LHCN-M2 (cell line): ENCODE data around the gene PICK1. TPM values are rescaled to one million over a fixed set of nuclear protein-coding genes. Genes with fewer than 3 reads are reported as not detected.
A peak's percentile ranks its signal among the peaks of the same experiment; 100 is the strongest.

Experiments used
- DNase-seq: peaks from one replicate; pipeline ENCODE4 v3.0.0-alpha.2; 2012; ENCODE audit warnings: low read depth
- total RNA-seq: library from RNA; depleted of rRNA; stranded (reverse); fragments of >200 nt; gene quantifications from 2 replicates; pipeline ENCODE4 v1.2.3, GENCODE V29; 2014

The PICK1 gene
- total RNA-seq, 1 experiment from 2014 or later: 5.2 TPM

- no peak for DNase-seq
Measured at GRCh38 chr22:38049812-38050619, 7.2 kb upstream of the PICK1 start.

DNA sequence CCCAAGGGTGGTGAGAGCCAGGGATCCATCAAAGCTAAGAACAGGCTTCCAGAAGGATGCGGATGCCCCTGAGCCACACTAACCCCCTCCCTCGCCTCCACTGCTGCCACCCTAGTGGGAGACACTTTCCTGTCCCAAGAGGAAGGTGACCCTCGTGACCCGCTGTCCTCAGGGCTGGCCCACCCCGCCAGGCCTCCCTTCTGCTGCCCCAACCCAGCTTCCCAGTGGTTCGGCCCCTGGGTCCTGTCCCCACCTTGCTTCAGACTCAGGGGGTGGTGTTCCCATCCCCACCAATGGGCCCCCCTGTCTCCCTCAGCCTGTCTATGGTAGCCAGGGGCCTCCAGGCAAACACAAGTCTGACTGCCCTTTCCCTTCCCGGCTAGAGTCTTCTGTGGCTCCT, 6.5 kb upstream of the PICK1 start:
- no peak for DNase-seq

- no peak for DNase-seq
Measured at GRCh38 chr22:38051261-38051660, 5.9 kb upstream of the PICK1 start.

DNA sequence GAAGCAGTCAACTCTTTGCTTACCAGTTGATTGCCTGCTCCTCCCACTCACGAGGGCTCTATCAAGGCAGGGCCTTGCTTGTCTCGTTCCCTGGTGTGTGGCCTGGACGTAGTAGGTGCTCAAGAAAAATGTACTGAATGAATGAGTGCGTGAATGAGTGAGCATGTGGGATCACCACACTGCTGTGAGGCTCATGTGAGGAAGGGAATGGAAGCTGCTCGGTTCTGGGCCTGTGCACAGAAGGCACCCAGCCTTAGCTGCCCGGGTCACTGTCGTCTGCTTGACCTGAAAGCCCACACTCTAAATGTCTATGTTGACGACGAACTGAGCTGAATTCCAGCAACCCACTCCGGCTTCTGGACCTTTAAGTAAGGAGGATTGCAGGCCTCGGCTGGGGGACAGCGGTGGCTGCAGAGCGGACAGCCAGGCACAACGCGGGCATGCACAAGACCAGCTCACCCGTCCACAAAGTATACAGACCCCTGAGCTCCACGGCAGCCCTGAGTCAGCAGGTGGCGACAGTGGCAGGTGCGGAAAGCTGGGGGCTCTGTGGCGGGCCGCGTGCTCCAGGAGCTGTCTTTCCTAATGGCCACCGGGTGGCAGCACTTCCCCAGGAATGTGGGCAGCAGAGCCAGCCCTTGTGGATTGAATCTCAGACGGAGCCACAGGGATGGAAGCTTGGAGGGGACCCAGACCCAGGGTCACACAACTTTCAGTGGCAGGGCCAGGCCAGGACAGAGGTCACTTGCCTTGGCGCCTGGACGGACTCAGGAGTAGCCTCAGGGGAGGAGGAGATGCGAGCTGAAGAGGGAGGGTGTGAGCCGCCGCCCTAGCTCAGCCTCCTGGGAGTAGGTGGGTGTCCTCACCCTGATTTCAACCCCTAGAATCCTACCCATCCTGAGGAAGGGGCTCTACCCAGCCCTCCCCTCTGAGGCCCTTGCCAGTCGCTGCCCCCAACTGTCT, 5.0 kb upstream of the PICK1 start:
- peak; percentile 55 for DNase-seq

GRCh38 chr22:38062791-38063190, 5.6 kb downstream of the PICK1 start:
- no peak for DNase-seq

GRCh38 chr22:38065539-38065938, 8.3 kb downstream of the PICK1 start:
- no peak for DNase-seq

DNA sequence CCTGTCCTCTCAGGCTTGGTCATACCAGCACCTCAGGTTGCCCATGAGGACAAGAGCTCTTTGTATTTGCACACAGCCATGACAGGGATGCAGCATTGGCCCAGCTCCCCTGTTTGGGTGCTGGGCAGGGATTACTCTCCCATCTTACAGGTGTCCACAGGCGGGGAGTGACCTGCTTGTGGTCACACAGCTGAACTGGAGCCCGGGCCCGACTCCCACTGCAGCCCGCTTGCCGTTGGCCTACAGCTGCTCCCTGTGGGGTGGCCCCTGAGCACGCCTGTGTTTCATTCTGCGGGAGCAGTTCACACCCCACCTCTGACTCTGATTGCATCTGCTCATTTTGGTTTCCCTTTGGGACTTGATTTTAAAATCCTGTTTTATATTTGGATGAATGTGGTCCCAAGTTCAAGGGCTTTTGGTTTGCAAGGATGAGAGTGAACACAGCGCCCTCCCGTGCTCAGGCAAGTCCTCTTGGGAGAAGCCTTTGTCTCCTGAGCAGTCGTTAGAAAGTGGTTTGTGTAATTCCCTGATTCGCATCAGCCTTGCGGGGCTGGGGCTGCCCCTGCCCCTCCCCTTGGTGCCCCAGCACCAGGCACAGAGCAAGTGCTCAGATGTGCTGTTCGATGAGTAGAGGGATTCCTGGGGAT, 9.3 kb downstream of the PICK1 start:
- DNase-seq: no peak

DNA sequence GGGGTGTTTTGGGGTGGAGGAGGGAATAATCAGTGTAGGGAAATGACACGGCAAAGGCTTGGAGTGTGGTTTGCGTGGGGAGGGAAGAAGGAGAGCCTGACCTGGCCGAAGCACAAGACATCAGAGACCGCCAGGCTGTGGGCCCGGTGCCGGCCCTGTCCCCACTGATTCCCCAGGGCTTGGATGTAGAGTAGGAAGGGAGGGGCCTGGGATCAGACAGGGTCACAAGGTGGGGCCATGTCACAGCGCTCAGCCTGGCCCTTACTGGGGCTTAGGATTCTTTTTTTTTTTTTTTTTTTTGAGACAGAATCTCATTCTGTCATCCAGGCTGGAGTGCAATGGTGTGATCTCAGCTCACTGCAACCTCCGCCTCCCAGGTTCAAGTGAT, 9.8 kb downstream of the PICK1 start:
- DNase-seq: no peak

DNA sequence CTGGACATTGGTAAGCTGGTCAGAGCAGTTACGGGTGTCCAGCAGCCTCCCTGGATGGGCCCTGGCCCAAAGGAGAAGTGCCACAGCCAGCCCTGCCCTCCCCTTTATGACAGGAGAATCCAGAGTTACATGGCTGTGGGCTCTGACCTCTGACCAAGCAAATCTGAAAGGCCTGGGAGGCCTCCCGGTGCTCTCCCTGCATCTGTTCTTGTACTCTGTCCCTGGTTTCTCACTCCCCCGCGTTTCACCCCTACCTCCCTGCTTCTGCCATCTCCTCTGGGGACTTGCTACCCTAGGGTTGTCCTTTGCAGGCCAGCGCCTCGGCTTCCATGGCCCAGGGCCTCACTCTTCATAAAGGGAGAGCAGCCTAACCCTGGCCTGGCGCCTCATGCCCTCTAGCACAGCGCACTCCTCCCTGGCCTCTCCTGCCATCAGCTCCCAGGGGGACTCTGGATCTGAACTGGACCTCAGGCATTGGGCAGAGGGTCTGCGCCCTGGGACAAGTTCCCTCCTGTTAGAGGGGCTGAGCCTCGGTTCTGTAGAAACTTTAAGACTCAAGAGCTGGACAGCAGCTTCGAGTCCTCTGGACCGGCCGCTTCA, 10.7 kb downstream of the PICK1 start:
- DNase-seq: no peak

DNA sequence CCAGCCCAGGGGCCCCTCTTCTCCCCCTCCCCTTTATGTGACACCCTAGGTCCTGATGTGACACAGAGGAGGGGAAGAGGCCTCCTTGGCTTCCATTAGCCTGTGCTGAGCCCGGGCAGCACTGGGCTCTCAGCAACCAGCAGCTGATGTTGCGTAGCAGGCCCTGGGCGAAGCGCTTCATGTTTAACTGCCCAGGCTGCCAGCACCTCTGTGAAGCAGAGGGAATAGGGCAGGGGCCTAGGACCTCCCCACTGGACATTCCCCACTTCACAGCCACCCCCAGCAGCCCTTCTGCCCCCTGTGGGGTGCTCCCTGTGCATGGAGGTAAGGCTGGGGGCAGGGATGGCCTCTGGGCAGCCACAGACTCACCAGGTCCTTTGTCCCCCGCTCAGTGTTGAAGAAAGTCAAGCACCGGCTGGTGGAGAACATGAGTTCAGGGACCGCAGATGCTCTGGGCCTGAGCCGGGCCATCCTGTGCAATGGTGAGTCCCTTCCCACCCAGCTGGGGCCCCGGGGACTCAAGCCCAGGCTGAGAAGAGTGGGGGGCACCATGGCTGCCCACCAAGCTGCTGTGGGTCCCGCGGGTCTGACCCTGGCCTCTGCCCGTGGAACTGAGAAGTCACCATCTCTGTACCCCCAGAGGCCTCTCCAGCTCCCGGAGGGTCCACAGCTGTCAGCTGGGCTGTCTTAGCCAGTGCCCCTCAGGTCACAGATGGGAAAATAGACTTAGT, 11.6 kb downstream of the PICK1 start:
- no peak for DNase-seq

DNA sequence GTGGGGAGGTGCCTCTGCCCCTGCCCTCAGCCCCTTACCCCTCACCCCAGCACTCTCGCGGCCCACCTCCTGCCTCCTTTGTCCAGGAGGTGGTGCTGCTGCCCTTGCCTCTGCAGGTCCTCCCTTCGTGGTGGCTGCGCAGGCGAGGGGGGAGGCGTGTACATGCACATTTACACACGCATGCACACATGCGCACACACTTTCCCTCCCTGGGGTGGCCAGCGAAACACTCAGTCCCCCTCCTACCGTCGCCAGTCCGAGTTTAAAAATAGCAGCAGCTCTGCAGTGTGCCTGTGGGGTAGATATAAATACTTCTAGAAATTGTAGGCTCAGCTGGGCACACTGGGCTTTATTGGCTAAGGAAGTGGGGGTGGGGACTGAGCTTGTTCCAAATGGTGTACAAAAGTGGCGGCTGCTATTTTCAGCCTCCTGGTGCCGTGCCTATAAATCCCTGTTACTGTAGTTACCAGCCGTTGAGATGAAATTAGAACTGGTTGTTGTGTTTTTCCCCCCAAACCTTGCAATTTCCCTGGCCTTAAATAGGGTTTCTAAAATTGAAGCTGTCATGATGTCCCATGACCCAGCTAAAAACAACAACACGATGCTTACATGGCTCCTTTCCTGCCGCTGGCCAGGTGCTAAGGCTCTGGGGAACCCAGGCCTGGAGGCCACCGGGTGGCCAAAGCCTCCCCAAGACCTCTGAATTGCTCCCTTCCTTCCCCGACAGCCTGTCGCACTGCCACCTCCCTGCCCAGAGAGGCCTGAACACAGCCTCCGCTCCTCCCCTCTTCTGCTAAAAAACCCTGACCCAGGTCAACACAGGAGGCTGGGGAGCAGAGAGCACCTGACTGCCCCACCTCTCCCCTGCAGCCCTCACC, 12.4 kb downstream of the PICK1 start:
- peak; percentile 51 for DNase-seq

DNA sequence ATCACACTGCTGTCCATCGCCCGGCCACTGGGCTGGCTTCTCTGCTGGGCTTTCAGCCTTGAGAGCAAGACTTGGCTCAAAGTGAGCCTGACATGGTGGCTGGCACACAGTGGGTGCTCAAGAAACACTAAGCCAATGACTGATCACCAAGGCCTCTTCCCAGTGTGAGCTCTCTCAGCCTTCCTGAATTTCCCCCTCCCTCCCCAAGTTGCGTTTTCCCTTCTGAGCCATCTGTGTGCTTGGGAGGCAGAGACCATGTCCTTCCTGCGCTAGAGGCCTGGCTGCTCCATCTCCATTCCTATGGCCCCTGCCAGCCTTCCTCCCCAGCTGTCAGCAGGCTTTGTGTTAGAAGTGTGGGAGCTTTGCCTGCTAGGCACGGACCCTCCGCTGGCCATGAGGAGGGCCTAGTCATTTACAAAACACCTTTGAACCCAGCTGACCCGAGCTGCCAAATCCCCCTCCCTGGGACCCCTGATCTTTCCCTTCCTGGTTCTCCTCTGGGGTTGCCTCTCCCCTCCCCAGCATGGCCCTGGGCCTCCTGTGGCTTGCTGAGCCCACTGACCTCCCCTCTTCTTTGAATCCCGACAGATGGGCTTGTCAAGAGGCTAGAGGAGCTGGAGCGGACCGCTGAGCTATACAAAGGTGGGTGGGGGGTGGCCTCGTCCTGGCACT, 13.2 kb downstream of the PICK1 start:
- DNase-seq: no peak

DNA sequence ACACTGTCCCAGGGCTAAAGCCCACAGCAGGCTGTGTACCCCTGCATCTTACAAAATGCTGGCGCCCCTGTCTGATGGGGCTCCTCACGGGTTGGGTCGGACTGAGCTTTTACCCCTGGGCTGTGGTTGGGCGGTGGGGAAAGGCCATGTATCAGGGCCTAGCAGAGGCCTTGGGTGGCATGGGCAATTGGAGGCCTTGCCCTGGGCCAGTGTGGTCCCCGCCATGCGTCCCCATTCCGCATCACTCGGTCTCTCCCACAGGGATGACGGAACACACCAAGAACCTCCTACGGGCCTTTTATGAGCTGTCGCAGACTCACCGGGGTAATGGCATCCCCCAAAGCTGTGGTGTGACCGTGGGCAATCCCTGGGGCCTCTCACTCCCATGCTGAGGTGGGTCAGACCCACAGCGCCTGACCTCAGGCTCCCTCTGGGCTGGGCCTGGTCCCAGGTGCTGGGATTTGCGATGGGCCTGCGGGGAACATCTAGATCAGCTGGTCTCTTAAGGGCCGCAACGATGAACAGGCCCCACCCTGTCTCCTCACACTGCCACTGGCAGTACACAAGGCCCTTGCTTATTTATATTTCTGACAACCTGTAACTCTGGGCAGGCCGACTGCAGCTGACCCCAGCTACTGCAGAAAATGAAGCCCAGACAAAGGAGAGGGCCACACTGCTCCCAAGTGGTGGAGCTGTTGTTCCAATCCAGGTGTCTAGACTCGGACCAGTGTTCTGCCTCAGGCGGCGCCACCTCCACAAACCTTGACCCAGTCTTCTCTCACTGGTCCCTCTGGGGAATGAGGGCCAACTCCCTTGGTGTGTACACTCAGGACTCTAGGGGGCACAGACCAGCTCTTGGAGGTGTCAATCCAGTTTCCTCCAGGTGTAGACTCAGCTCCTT, 14.5 kb downstream of the PICK1 start:
- DNase-seq: no peak

DNA sequence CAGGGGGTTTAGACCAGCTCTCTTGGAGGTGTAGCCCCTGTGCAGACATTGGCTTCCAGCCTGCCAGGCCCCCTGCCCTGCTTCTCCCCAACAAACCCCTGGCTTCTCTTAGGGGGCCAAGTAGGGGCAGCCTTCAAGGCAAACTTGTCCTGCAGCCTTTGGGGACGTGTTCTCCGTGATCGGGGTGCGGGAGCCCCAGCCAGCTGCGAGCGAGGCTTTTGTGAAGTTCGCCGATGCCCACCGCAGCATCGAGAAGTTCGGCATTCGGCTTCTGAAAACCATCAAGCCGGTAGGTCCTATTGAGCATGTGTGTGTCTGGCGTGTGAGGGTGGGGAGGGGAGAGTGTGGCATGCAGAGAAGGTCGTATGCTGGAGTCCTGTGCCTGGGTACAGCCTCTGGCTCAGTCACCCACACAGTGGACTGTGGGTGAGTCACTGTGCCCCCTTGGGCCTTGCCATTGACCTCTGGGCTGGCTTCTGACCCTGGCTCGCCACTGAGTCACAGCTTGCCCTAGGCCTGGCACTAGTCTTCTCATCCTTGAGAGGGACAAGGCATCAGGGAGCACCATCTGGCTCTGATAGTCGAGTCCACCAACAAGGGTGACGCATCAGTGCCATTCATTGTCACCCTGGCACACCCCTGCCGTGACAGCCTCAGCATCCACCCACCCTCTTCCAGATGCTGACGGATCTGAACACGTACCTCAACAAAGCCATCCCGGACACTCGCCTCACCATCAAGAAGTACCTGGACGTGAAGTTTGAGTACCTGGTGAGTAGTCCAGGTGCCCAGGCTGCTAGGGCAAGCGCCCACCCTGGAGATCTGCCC, 15.3 kb downstream of the PICK1 start:
- no peak for DNase-seq

- DNase-seq: no peak
Measured at GRCh38 chr22:38073150-38074130, 16.2 kb downstream of the PICK1 start.
